Fibroblast of skin of left quadriceps (primary cell): ENCODE measurements around the gene RAP1B.
"Not testable (repeated sequence)": the region's sequence is repeated elsewhere in the genome, so short reads cannot be mapped to it uniquely, and the experiment has no call there.

Experiments used
- DNase-seq, 2 experiments: peaks; one replicate each; pipeline ENCODE4 v3.0.0-alpha.2; 2013; ENCODE audit warnings: low read depth in 2 of 2

RAP1B gene

GRCh38 chr12:68633614-68634558 is 23.2 kb downstream of the RAP1B start:
- no peak for DNase-seq

DNA sequence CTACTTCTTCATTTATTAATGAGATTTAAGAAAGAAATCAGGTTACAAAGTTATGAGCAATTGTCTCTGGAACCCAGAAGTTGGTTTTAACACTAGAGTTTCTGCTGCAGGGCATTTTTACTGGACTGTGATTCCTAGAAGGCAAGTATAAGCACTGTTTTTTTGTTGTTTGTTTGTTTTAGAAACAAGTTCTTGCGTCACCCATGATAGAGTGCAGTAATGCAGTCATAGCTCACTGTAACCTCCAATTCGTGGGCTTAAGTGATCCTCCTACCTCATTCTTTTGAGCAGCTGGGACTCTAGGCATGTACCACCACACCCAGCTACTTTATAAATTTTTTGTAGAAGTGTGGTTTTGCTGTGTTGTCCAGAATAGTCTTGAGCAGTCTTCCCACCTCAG is 25.6 kb downstream of the RAP1B start:
- no peak for DNase-seq

- DNase-seq = not testable (repeated sequence)
Measured at GRCh38 chr12:68637439-68637838, 26.7 kb downstream of the RAP1B start.

GRCh38 chr12:68638171-68638570 is 27.5 kb downstream of the RAP1B start:
- DNase-seq = no peak

DNA sequence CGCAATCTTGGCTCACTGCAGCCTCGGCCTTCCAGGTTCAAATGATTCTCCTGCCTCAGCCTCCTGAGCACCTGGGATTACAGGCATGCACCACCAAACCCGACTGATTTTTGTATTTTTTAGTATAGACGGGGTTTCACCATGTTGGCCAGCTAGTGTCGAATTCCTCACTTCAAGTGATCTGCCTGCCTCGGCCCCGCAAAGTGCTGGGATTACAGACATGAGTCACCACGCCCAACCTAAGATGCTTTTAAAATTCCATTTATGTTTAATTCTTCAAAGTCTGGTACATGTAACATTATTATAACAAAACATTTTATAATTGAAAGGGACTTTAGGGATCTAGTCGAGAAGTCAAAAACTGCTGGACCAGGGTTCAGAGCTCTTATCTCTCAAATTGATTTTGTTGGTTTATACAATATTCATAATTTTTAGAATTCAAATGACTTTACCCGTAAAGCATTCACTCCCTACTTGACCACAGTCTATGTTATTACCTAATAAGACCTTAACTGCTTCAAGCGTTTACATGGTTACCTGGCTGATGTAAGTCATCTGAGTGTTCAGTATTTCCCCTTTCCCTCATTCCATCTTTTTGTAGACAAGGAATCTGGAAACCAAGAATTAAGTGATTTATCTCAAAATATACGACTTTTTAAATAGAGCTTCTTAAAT is 28.2 kb downstream of the RAP1B start:
- DNase-seq = no peak

GRCh38 chr12:68639396-68639767 is 28.7 kb downstream of the RAP1B start:
- no peak for DNase-seq

- DNase-seq = no peak
Measured at GRCh38 chr12:68641138-68641537, 30.4 kb downstream of the RAP1B start.

- DNase-seq = no peak
Measured at GRCh38 chr12:68646484-68646883, 35.8 kb downstream of the RAP1B start.

GRCh38 chr12:68647507-68647906 is 36.8 kb downstream of the RAP1B start:
- no peak for DNase-seq

DNA sequence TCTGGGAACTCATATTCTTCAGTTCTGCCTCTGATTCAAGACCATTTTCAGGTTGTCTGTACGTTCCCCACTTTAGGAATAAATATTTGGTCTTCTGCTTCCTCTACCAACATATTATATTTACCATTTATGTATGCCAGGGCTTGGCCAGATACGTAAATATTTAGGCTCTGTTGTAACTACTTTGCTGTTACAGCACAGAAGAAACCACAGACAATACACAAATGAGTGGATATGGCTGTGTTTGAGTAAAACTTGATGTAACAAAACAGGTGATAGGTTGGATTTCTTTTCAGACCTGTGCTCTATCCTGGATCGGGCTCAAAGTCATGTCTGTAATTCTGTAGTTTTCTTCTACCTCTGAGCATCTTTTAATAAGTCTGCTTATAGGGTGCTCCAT is 37.5 kb downstream of the RAP1B start:
- no peak for DNase-seq

- no peak for DNase-seq
Measured at GRCh38 chr12:68665016-68665569, 54.4 kb downstream of the RAP1B start.

DNA sequence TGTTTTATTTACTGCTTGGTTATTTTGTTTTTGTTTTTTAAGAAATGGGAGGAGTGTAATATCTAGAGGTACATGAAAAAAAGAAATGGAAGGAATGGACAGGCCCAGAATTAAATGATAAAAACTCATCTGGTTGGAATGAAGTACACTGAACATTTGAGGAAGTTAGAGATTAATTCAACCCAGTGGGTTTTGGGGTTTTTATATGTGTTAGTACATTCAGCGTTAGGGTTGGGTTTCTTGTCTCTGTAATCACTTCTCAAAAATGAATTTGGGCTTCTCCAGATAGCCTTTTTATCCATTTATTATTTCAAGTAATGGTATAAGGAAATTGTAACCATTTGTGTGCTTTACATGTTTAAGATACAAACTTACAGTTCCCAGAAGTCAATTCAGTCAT is 56.6 kb downstream of the RAP1B start:
- DNase-seq = no peak

GRCh38 chr12:68667896-68668295 is 57.2 kb downstream of the RAP1B start:
- no peak for DNase-seq

- DNase-seq = no peak
Measured at GRCh38 chr12:68671179-68671578, 60.5 kb downstream of the RAP1B start.

GRCh38 chr12:68673788-68674187 is 63.1 kb downstream of the RAP1B start:
- no peak for DNase-seq

DNA sequence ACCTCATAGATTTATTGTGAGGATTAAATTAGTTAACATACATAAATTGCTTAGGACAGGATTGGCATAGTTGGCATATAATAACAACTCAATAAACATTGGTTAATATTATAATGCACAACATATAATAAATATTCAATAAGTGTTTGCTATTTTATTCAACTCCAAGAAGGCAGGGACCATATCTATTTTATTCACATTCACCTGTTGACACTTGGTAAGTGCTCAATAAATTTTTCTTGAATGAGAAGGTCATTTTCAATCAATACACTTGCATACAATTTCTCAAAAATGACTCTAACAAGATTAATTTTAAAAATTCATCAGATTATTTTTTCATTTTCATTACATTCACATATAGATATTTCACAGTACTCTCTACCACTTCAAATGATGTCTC is 63.7 kb downstream of the RAP1B start:
- no peak for DNase-seq

- DNase-seq = peak; percentile 19 to 28
Measured at GRCh38 chr12:68675101-68675842, 64.6 kb downstream of the RAP1B start.

GRCh38 chr12:68676854-68677253 is 66.2 kb downstream of the RAP1B start:
- not testable (repeated sequence) for DNase-seq

- DNase-seq = no peak
Measured at GRCh38 chr12:68686262-68686594, 75.5 kb downstream of the RAP1B start.

DNA sequence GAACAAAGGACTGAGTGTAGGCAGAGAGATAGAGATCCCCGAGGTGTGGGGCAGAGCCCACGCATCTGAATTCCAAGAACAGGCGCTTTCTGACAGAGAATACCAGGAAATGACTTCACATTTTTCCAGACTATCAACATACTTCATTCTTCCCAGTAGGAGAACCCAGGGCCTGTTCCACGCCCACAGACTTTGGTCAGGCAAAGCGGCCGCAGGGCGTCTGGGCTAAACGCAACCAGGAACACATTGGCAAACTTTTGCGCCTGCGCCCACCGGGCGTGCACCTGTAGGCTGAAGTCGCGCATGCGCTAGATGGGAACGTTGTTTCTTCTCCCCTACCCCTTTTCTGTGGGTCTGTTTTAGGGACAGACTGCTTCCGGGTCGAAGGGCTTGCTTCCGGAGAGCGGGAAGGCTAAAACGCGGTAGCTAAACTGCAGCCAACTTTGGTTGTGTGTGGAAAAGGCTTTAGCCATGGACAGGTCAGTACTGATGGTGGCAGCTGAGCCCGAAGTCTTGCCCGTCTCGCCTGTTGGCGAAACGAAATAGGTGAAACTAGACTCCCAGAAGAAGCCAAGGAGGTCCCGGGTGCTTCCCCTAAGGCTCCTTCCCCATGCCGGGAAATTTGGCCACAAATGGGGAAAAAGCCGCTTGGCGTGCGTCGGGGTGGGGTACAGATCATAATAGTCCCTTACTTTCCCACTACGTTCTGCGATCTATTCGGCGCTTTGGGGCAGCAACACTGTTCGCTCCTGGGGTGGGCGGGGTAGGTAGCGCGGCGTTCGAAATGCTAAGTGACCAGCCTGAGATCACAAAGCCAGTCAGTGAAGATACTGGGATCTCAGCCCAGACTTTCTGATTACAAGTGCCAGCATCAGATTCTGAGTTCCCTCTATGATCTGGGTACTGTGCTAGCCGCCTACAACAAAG is 76.2 kb downstream of the RAP1B start, which contains the start of gene NUP107:
NUP107 (plus strand) TSS at position 384 of the 927 bp plus-strand sequence; CDS start at position 472, 88 bp downstream.
- peak; percentile 98 for DNase-seq

DNA sequence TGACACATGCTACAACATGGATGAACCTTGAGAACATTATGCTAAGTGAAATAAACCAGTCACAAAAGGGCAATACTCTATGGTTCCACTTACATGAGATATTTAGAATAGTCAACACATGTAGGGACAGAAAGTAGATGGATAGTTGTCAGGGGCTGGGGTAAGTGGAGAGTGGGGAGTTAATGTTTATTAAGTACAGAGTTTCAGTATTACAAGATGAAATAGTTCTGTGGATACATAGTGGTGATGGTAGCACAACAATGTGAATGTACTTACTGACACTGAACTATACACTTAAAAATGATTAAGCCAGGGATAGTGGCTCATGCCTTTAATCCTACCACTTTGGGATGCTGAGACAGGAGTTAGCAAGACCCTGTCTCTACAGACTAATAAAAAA is 84.8 kb downstream of the RAP1B start:
- DNase-seq = no peak
